PFSK-1 (cell line): ENCODE measurements around the gene NKPD1.

Experiments
- POLR2AphosphoS5 ChIP-seq: IDR thresholded peaks from 2 replicates; pipeline ENCODE4 v1.6.1; 2012; ENCODE audit warnings: low read depth, mild to moderate bottlenecking, control low read depth, low read length, moderate library complexity
- TAF1 ChIP-seq: IDR thresholded peaks from 2 replicates; pipeline ENCODE4 v1.6.1; 2012; ENCODE audit warnings: low read length, control low read depth, borderline replicate concordance; ENCODE audit not compliant: insufficient read depth

DNA sequence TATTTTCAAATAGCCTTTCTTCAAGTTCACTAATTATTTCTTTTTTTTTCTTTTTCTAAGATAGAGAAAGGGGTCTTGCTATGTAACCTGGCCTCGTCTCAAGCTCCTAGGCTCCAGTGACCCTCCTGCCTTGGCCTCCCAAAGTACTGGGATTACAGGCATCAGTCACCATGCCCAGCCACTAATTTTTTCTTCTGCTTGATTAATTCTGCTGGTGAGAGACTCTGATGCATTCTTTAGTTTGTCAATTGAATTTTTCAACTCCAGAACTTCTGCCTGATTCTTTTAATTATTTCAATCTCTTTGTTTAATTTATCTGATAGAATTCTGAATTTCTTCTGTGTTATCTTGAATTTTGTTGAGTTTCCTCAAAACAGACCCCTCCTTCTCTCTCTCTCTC lies 29.2 kb upstream of the NKPD1 start:
- TF ChIP-seq POLR2AphosphoS5 (no peak), TAF1 (no peak)
